GM20000 (cell line): ENCODE results near the gene GPATCH8.
A peak's percentile ranks its signal among the peaks of the same experiment; 100 is the strongest.

Experiments
- DNase-seq: peaks from one replicate; pipeline ENCODE4 v3.0.0; 2012; ENCODE audit warnings: low spot score
- TF ChIP-seq, protein P1 (sequence below): IDR thresholded peaks from 2 replicates; pipeline ENCODE4 v1.5.1; 2012; ENCODE audit warnings: mild to moderate bottlenecking, control low read depth; ENCODE audit errors: extremely low read depth, missing control alignments

Gene GPATCH8

DNA sequence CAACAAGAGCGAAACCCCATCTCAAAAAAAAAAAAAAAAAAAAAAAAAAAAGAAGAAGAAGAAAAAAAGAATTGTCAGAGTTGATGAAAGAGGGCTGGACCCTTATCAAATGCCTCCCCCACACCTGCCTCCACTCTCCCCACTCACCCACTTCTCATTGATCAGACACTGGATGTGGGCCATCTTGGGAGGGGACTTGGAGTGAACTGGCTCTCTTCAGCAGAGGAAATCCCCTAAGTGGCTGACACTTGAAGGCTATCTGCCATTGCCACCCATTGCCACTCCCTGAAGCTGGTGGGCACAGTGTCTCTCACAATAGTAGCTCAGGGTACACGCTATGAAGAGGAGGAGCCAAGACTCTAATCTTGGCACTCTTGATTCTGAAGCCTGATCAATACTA lies 115.4 kb downstream of the GPATCH8 start:
- TF ChIP-seq, protein P1, sequence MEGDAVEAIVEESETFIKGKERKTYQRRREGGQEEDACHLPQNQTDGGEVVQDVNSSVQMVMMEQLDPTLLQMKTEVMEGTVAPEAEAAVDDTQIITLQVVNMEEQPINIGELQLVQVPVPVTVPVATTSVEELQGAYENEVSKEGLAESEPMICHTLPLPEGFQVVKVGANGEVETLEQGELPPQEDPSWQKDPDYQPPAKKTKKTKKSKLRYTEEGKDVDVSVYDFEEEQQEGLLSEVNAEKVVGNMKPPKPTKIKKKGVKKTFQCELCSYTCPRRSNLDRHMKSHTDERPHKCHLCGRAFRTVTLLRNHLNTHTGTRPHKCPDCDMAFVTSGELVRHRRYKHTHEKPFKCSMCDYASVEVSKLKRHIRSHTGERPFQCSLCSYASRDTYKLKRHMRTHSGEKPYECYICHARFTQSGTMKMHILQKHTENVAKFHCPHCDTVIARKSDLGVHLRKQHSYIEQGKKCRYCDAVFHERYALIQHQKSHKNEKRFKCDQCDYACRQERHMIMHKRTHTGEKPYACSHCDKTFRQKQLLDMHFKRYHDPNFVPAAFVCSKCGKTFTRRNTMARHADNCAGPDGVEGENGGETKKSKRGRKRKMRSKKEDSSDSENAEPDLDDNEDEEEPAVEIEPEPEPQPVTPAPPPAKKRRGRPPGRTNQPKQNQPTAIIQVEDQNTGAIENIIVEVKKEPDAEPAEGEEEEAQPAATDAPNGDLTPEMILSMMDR = no peak
- DNase-seq = no peak

DNA sequence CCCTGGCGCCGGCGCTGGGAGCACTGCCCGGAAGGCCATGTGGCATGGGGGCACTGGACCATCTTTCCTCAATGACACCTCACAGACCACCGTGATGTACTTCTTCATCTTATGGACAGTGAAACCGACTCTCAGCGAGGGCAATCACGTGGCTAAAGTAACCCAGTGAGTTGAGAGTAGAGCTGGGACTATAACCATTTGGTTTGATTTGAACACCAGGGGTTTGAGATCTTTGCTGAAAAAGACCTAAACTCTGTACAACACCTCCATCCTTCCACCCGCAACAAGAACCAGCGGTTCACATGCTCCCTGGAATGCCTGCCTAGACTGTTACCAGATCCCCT lies 117.1 kb downstream of the GPATCH8 start:
- DNase-seq = no peak

DNA sequence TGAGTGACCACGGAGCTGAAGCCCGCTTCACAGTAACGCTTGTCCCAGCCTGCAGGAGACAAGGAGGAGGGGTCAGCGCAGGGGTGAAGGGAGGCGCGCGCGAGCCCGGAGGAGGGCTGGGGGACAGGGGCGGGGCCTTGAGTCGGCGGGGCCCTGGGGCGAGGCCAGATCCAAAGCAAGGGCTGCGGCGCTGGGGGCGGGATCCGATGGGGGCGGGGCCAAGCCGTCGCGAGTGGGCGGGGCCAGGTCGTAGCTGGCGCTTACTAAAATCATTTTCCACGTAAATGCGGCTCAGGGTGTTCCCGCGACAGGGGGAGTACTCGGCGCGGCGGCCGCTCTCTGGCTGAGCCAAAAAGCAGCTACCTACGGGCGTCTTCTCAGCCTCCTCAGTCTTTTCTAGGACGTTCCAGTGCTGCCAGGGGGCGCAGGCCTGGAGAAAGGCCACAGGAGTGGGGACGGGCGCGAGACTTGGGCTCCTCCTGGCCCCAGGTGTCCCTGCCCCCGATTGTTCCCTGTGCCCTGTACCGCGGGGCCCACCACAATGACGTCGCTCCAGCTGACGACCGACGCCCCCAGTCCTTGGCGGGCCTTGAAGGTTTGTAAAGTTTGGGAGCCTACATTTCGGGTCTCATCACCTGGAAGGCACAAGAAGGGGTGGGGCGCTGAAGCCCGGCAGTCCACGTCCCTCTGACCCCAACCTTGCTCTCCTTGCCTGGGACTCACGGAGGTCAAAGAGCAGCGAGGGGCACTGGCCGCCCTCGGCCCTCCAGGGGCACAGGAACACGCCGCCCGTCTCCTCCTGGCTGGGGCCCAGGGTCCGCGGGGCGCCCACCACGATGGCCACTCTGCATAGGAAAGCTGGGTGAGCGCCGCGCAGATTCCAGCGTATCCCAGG lies 117.7 kb downstream of the GPATCH8 start:
- TF ChIP-seq, protein P1 = peak; percentile 21

More for the DNA sequence above, 117.1 kb downstream of the GPATCH8 start:
- TF ChIP-seq, protein P1 = no peak

DNA sequence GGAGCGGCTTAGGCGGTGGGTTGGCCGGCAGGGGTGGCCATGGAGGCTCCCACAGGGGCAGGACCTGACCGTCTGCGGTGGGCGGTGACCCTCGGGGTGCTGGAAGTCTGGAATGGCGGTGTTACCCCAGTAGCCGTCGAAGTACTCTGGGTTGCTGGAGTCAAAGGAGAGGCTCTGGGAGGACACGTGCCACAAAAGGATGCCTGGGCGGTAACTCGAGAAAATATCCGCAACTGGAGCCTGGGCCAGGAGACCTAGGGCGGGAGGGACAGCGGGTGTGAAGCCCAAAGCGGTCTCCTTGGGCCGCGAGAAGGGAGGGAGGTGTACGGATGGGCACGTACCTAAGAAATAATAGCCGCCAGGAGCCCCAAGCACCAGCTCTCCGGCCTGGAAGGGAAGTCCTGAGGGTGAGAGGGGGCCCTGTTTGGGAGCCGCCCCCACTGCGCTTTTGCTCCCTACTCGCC lies 118.4 kb downstream of the GPATCH8 start:
- TF ChIP-seq, protein P1 = no peak
- no peak for DNase-seq

More for the DNA sequence above, 117.7 kb downstream of the GPATCH8 start:
- peak; percentile 94 for DNase-seq

DNA sequence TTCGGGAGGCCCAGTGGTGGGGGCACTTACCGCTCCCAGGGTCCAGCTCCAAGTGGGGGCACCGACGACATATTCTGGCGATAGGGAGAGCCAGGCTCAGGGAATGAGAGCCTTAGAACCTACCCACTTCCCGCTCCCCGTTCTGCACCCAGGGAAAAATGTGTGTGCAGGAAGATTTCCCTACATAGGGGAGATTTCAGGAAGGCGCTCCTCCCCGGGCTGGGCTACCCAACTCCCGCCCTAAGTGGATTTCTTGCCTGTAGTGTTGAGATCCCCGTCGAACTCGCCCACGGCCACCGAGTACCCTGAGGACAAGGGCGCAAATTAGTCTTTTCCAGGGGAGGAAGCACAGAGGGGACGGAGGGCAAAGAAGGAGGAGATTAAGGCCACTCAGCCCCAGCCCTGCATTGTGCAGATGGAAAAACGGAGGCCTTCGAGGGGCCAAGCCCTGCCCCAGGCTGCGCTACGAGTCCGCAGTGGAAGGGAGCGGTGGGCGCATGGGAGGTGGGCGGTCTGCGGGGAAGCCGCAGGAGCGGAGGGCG lies 118.9 kb downstream of the GPATCH8 start:
- DNase-seq = peak; percentile 13
- TF ChIP-seq, protein P1 = no peak

DNA sequence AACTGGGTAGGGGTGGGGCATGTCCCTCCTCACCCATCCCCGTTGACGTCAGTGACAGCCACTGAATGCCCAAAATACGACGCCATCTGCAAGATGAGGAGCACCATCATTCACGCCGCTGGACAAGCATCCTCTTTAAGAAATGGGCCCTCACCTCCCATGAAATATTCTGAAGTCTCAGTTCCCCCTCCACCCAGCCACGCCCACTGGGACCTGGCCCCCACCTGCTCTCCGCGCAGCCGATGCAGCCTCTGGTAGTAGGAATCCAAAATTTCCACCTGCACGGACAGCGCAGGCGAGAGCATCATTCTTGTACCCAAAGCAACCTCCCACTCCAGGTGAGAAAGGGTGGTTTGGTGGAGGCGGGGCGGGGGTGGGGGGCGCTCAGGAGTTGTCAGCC lies 119.3 kb downstream of the GPATCH8 start:
- TF ChIP-seq, protein P1 = no peak
- DNase-seq = no peak

DNA sequence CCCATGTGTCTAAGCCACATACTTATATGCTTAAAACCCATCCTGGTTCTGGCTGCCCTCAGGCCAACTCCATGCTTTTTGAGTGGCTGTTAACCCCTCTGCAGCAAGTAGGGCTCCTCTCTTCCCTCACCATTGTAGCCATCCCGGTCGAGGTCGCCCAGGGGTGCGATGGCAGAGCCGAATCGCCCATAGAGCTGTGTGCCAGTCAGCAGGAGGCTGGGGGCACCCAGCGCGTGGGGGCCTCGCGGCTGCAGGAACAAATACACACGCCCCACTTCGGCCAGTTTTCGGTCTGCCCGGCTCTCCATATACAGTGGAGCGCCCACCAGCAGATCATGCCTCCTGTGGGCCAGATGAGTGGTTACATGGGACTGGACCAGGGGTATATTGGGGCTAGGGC lies 119.8 kb downstream of the GPATCH8 start:
- TF ChIP-seq, protein P1 = no peak

More for the DNA sequence above, 119.8 kb downstream of the GPATCH8 start:
- DNase-seq = no peak
